ENCODE results near the gene ASF1B. TPM values are rescaled to one million over a fixed set of nuclear protein-coding genes. Genes with fewer than 3 reads are reported as not detected.

The ASF1B gene
- total RNA-seq, 4 donors from 2014 or later: 1.9 to 4.5 (median 4.4) TPM; not detected in 1

GRCh38 chr19:14164724-14165493, 28.5 kb upstream of the ASF1B start:
- Histone ChIP-seq H3K27me3 (no peaks in the 10 kb centered on the region), H3K4me3 (no peak overlapping the region), H3K27ac (no peak overlapping the region), H3K9me3 (no peaks in the 10 kb centered on the region), H3K36me3 (peaks cover 0 to under 1% (median 0%) of the 10 kb centered on the region in 4 donors), H3K4me1 (peaks cover 0 to 20% (median 0%) of the 10 kb centered on the region in 4 donors)
- DNase-seq: no peak
- TF ChIP-seq, protein P1, sequence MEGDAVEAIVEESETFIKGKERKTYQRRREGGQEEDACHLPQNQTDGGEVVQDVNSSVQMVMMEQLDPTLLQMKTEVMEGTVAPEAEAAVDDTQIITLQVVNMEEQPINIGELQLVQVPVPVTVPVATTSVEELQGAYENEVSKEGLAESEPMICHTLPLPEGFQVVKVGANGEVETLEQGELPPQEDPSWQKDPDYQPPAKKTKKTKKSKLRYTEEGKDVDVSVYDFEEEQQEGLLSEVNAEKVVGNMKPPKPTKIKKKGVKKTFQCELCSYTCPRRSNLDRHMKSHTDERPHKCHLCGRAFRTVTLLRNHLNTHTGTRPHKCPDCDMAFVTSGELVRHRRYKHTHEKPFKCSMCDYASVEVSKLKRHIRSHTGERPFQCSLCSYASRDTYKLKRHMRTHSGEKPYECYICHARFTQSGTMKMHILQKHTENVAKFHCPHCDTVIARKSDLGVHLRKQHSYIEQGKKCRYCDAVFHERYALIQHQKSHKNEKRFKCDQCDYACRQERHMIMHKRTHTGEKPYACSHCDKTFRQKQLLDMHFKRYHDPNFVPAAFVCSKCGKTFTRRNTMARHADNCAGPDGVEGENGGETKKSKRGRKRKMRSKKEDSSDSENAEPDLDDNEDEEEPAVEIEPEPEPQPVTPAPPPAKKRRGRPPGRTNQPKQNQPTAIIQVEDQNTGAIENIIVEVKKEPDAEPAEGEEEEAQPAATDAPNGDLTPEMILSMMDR (IDR thresholded peaks at IDR 0.05): no peak
- TF ChIP-seq EP300 (IDR thresholded peaks at IDR 0.05; ENCODE audit: low read depth) (no peak), POLR2A (IDR thresholded peaks at IDR 0.05) (no peak), POLR2AphosphoS5 (IDR thresholded peaks at IDR 0.05) (no peak)
- in situ Hi-C loops (cut with MboI; ENCODE audit: low pct_ligation_motif_present in 1 of 4, low pct_unique_long_range_greater_than_20kb in 1 of 4, low sequenced_read_pairs in 3 of 4): no loop called here
- WGBS, 2 donors (ENCODE audit: low coverage in 1 of 2): 76% methylated on average over 13 of the region's 16 CpGs; no CpG with 5 or more reads in 1 of the 2 donors
- intact Hi-C loops (cut with DNase I; ENCODE audit: low total_unique reads): no loop called here

- no peak for DNase-seq
- WGBS, 2 donors (ENCODE audit: low coverage in 1 of 2): 72% methylated on average over 9 of the region's 11 CpGs; no CpG with 5 or more reads in 1 of the 2 donors
- TF ChIP-seq POLR2A (IDR thresholded peaks at IDR 0.05): no peak
- no peak for TF ChIP-seq POLR2AphosphoS5 (IDR thresholded peaks at IDR 0.05)
- no peak for TF ChIP-seq EP300 (IDR thresholded peaks at IDR 0.05; ENCODE audit: low read depth)
- TF ChIP-seq, protein P1 (IDR thresholded peaks at IDR 0.05): no peak
- Histone ChIP-seq H3K27ac (no peak overlapping the region), H3K9me3 (no peaks in the 10 kb centered on the region), H3K36me3 (no peaks in the 10 kb centered on the region), H3K4me3 (no peak overlapping the region), H3K27me3 (no peaks in the 10 kb centered on the region), H3K4me1 (peaks cover 0 to 20% (median 0%) of the 10 kb centered on the region in 4 donors)
- in situ Hi-C loops (cut with MboI; ENCODE audit: low pct_ligation_motif_present in 1 of 4, low pct_unique_long_range_greater_than_20kb in 1 of 4, low sequenced_read_pairs in 3 of 4): no loop called here
- intact Hi-C loops (cut with DNase I; ENCODE audit: low total_unique reads): no loop called here
These were observed 27.7 kb upstream of the ASF1B start for GRCh38 chr19:14164082-14164481.

DNA sequence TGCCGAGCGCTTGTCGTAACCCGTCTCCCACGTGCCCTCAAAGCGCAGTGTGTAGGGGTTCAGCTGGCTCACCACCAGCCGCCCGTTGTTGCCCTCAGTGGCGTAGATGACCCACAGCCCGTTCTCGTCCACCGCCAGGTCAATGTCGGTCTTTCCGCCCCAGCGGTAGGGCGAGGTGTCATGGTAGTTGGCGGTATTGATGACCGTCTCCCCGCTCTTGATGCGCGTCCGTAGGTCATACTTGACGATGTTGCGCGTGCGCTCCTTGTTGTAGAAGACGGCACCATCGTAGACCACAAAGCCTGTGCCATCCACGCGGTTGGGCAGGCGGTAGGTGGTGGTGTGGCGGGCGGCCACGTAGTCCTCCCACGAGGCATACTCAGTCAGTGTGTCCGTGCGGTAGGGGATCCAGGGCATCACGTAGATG, 26.5 kb upstream of the ASF1B start:
- DNase-seq: no peak
- Histone ChIP-seq H3K27me3 (no peaks in the 10 kb centered on the region), H3K4me3 (no peak overlapping the region), H3K27ac (no peak overlapping the region), H3K36me3 (no peaks in the 10 kb centered on the region), H3K4me1 (peaks cover 0 to 18% (median 0%) of the 10 kb centered on the region in 4 donors), H3K9me3 (no peaks in the 10 kb centered on the region)
- in situ Hi-C loops (cut with MboI; ENCODE audit: low pct_ligation_motif_present in 1 of 4, low pct_unique_long_range_greater_than_20kb in 1 of 4, low sequenced_read_pairs in 3 of 4): no loop called here
- TF ChIP-seq EP300 (IDR thresholded peaks at IDR 0.05; ENCODE audit: low read depth): no peak
- no peak for TF ChIP-seq POLR2A (IDR thresholded peaks at IDR 0.05)
- no peak for TF ChIP-seq POLR2AphosphoS5 (IDR thresholded peaks at IDR 0.05)
- TF ChIP-seq, protein P1 (IDR thresholded peaks at IDR 0.05): no peak
- intact Hi-C loops (cut with DNase I; ENCODE audit: low total_unique reads): no loop called here
- WGBS, 2 donors (ENCODE audit: low coverage in 1 of 2): 95 to 100% methylated on average over 7 to 38 of the region's 38 CpGs

- H3K4me3 ChIP-seq: no peak overlapping the region
- H3K36me3 ChIP-seq: no peaks in the 10 kb centered on the region
- H3K27ac ChIP-seq: no peak overlapping the region
- TF ChIP-seq EP300 (IDR thresholded peaks at IDR 0.05; ENCODE audit: low read depth): no peak
- no peak for TF ChIP-seq POLR2AphosphoS5 (IDR thresholded peaks at IDR 0.05)
- TF ChIP-seq, protein P1 (IDR thresholded peaks at IDR 0.05): no peak
- no peak for TF ChIP-seq POLR2A (IDR thresholded peaks at IDR 0.05)
- no peak for DNase-seq
- no peaks in the 10 kb centered on the region for H3K27me3 ChIP-seq
- 87 to 100% methylated on average over 5 to 15 of the region's 19 CpGs for WGBS, 2 donors (ENCODE audit: low coverage in 1 of 2)
- in situ Hi-C loops (cut with MboI; ENCODE audit: low pct_ligation_motif_present in 1 of 4, low pct_unique_long_range_greater_than_20kb in 1 of 4, low sequenced_read_pairs in 3 of 4) (no loop called here), intact Hi-C loops (cut with DNase I; ENCODE audit: low total_unique reads) (no loop called here)
- H3K9me3 ChIP-seq: no peaks in the 10 kb centered on the region
- H3K4me1 ChIP-seq: peaks cover 0 to 2% (median 0%) of the 10 kb centered on the region in 4 donors
These were observed 24.9 kb upstream of the ASF1B start for GRCh38 chr19:14161305-14161704.

Measured in transverse colon (tissue), 4 donors.